IMR-90 (cell line): ENCODE data around the gene AKIP1. TPM values are rescaled to one million over a fixed set of nuclear protein-coding genes. Genes with fewer than 3 reads are reported as not detected.

ENCODE experiments used
- ATAC-seq: fragments of 200-7000 bp; cut with Tn5 transposase; 2 replicates; pipeline ENCODE4 v1.9.1; 2020; ENCODE audit warnings: low read depth, mild to moderate bottlenecking, moderate library complexity
- BruUV-seq: library from RNA; stranded (reverse); fragments of 400-500 nt; replicated peaks from 2 replicates; lab custom pipeline; 2021; lab: Mats Ljungman, UMichigan
- CTCF ChIA-PET: fragments of 300-600 bp; formaldehyde crosslinking; extraction: SDS; loops from one replicate; lab custom pipeline; 2021; ENCODE audit warnings: antibody characterized with exemption; lab: Yijun Ruan, JAX
- POLR2A ChIA-PET: fragments of 300-600 bp; sonication (Branson Sonifier 250); formaldehyde crosslinking; loops from one replicate; lab custom pipeline; 2022; ENCODE audit warnings: antibody characterized with exemption; ENCODE audit not compliant: unreplicated experiment; lab: Charles Lee
- DNase-seq: peaks from one replicate; pipeline ENCODE4 v3.0.0; 2013
- H2AFZ ChIP-seq: replicated peaks from 2 replicates; pipeline ENCODE3; 2013; ENCODE audit warnings: low read length, mild to moderate bottlenecking; ENCODE audit not compliant: poor library complexity
- H2AK5ac ChIP-seq: 2 replicates; pipeline ENCODE4 v1.6.1; 2013; ENCODE audit warnings: low read depth, low read length, inconsistent platforms
- H2AK9ac ChIP-seq: replicated peaks from 2 replicates; pipeline ENCODE3; 2013; ENCODE audit warnings: mild to moderate bottlenecking, low read depth, low read length, moderate library complexity; ENCODE audit not compliant: poor library complexity
- H2BK120ac ChIP-seq: 2 replicates; pipeline ENCODE4 v1.6.1; 2013; ENCODE audit warnings: low read depth, low read length, inconsistent platforms
- H2BK15ac ChIP-seq: 3 replicates; pipeline ENCODE4 v1.6.1; 2013; ENCODE audit warnings: low read depth, low read length, inconsistent platforms
- H2BK20ac ChIP-seq: 2 replicates; pipeline ENCODE4 v1.6.1; 2013; ENCODE audit warnings: low read depth, mild to moderate bottlenecking, inconsistent platforms, low read length, moderate library complexity
- H2BK5ac ChIP-seq: 2 replicates; pipeline ENCODE4 v1.6.1; 2013; ENCODE audit warnings: mild to moderate bottlenecking, low read depth, low read length, inconsistent platforms; ENCODE audit not compliant: poor library complexity, severe bottlenecking
- H3K14ac ChIP-seq: replicated peaks from 2 replicates; pipeline ENCODE4 v1.6.1; 2013; ENCODE audit warnings: low read depth, low read length, inconsistent platforms
- H3K18ac ChIP-seq: 2 replicates; pipeline ENCODE4 v1.6.1; 2013; ENCODE audit warnings: low read depth, low read length, control low read depth
- H3K23ac ChIP-seq: 2 replicates; pipeline ENCODE4 v1.6.1; 2013; ENCODE audit warnings: low read depth, low read length, inconsistent platforms
- H3K27ac ChIP-seq: 2 replicates; pipeline ENCODE4 v1.5.1; 2013; ENCODE audit warnings: mild to moderate bottlenecking, control low read depth, low read length; ENCODE audit not compliant: insufficient read depth
- H3K27me3 ChIP-seq: 2 replicates; pipeline ENCODE4 v1.6.1; 2013; ENCODE audit warnings: low read length; ENCODE audit not compliant: control insufficient read depth, insufficient read depth
- H3K36me3 ChIP-seq: 2 replicates; pipeline ENCODE4 v1.6.1; 2013; ENCODE audit warnings: low read length, mixed read lengths; ENCODE audit not compliant: control insufficient read depth, insufficient read depth
- H3K4ac ChIP-seq: 2 replicates; pipeline ENCODE4 v1.6.1; 2013; ENCODE audit warnings: low read depth, low read length, inconsistent platforms
- H3K4me1 ChIP-seq: 2 replicates; pipeline ENCODE4 v1.6.1; 2013; ENCODE audit warnings: low read length, mixed read lengths; ENCODE audit not compliant: control insufficient read depth, insufficient read depth
- H3K4me2 ChIP-seq: 2 replicates; pipeline ENCODE4 v1.6.1; 2013; ENCODE audit warnings: low read depth, mild to moderate bottlenecking, control low read depth, low read length, moderate library complexity
- H3K4me3 ChIP-seq: 2 replicates; pipeline ENCODE4 v1.5.1; 2013; ENCODE audit warnings: low read depth, mild to moderate bottlenecking, control low read depth, low read length, moderate library complexity; ENCODE audit not compliant: insufficient read depth
- H3K56ac ChIP-seq: 2 replicates; pipeline ENCODE4 v1.6.1; 2013; ENCODE audit warnings: low read length, inconsistent platforms; ENCODE audit not compliant: insufficient read depth; ENCODE audit errors: extremely low read depth
- H3K79me1 ChIP-seq, 2 experiments: 2 replicates each; pipeline ENCODE4 v1.6.1; 2013; ENCODE audit warnings: low read length in 2 of 2, inconsistent platforms in 1 of 2, low read depth in 1 of 2
- H3K9ac ChIP-seq: 2 replicates; pipeline ENCODE4 v1.6.1; 2013; ENCODE audit warnings: low read depth, low read length, control low read depth
- H3K9me1 ChIP-seq: 2 replicates; pipeline ENCODE4 v1.6.1; 2013; ENCODE audit warnings: low read length, inconsistent platforms; ENCODE audit not compliant: insufficient read depth
- H3K9me3 ChIP-seq: 2 replicates; pipeline ENCODE4 v1.6.1; 2013; ENCODE audit warnings: low read length; ENCODE audit not compliant: control insufficient read depth, insufficient read depth
- H4K20me1 ChIP-seq: 2 replicates; pipeline ENCODE4 v1.6.1; 2013; ENCODE audit warnings: low read length, inconsistent platforms; ENCODE audit not compliant: insufficient read depth
- H4K5ac ChIP-seq: 2 replicates; pipeline ENCODE4 v1.6.1; 2013; ENCODE audit warnings: mild to moderate bottlenecking, low read depth, low read length, control low read depth
- H4K8ac ChIP-seq, 2 experiments: 2 replicates each; pipeline ENCODE4 v1.6.1; 2013; ENCODE audit warnings: low read depth in 2 of 2, low read length in 2 of 2, control low read depth in 1 of 2, inconsistent platforms in 1 of 2
- H4K91ac ChIP-seq: 2 replicates; pipeline ENCODE4 v1.6.1; 2013; ENCODE audit warnings: low read depth, low read length, inconsistent platforms; ENCODE audit not compliant: insufficient read depth
- BHLHE40 ChIP-seq: fragments of 150-350 bp; IDR thresholded peaks from 2 replicates; pipeline ENCODE4 v1.6.1; 2016; ENCODE audit warnings: mild to moderate bottlenecking, low read depth, low read length
- CEBPB ChIP-seq: IDR thresholded peaks from 2 replicates; pipeline ENCODE4 v1.6.1; 2012; ENCODE audit warnings: low read depth, low read length, improper control_type of control experiment
- CTCF ChIP-seq: conservative IDR thresholded peaks from 2 replicates; pipeline ENCODE4 v1.5.1; 2012; ENCODE audit warnings: mild to moderate bottlenecking, low read depth, low read length, improper control_type of control experiment
- FOS ChIP-seq: fragments of 150-350 bp; IDR thresholded peaks from 2 replicates; pipeline ENCODE4 v1.6.1; 2016; ENCODE audit warnings: low read depth, low read length
- MXI1 ChIP-seq: IDR thresholded peaks from 2 replicates; pipeline ENCODE4 v1.6.1; 2012; ENCODE audit warnings: low read depth, mild to moderate bottlenecking, low read length, moderate library complexity, borderline replicate concordance
- POLR2A ChIP-seq: IDR thresholded peaks from 2 replicates; pipeline ENCODE4 v1.6.1; 2012; ENCODE audit warnings: mild to moderate bottlenecking, low read depth, low read length
- RAD21 ChIP-seq: IDR thresholded peaks from 2 replicates; pipeline ENCODE4 v1.6.1; 2012; ENCODE audit warnings: low read length, improper control_type of control experiment
- RCOR1 ChIP-seq: IDR thresholded peaks from 2 replicates; pipeline ENCODE4 v1.6.1; 2012; ENCODE audit warnings: mild to moderate bottlenecking, low read length, improper control_type of control experiment; ENCODE audit not compliant: insufficient replicate concordance
- RFX5 ChIP-seq: IDR thresholded peaks from 2 replicates; pipeline ENCODE4 v1.8.0; 2012; ENCODE audit warnings: low read depth, mild to moderate bottlenecking, low read length, moderate library complexity
- USF2 ChIP-seq: fragments of 150-350 bp; IDR thresholded peaks from 2 replicates; pipeline ENCODE4 v1.6.1; 2017; ENCODE audit warnings: mild to moderate bottlenecking, antibody characterized with exemption, low read length, low read depth
- dilution Hi-C: fragments of 300-500 bp; cut with HindIII; formaldehyde crosslinking; loops from one replicate; pipeline ENCODE4 v1.14.3; 2018; ENCODE audit warnings: low sequenced_read_pairs; ENCODE audit not compliant: unreplicated experiment
- in situ Hi-C: fragments of 300-500 bp; cut with MboI; formaldehyde crosslinking; loops from 3 replicates; pipeline ENCODE4 v1.14.3; 2019; ENCODE audit warnings: low sequenced_read_pairs, inconsistent platforms, mixed read lengths
- intact Hi-C: fragments of 100-400 bp; cut with micrococcal nuclease; formaldehyde crosslinking; loops from 2 replicates; pipeline ENCODE4 v1.10.0; 2022
- polyA plus RNA-seq, 3 experiments: library from polyadenylated mRNA; depleted of rRNA; stranded (reverse); fragments of >200 nt; gene quantifications; 2 replicates each; pipeline ENCODE4 v1.2.3, GENCODE V29; 2012; ENCODE audit warnings: low replicate concordance in 1 of 3
- total RNA-seq: library from RNA; depleted of rRNA; stranded (reverse); fragments of >200 nt; gene quantifications from 2 replicates; pipeline ENCODE4 v1.2.3, GENCODE V29; 2012

Gene AKIP1
- total and polyA plus RNA-seq, 2 of the 4 experiments (the other 2 are of a cell fraction): 33.9 to 36.0 TPM

- Histone ChIP-seq H2AK9ac (no peak overlapping the region), H3K9me3 (no peaks in the 10 kb centered on the region), H2BK15ac (no peak overlapping the region), H3K4ac (no peak overlapping the region; the same call in 1 of the 2 replicates), H2BK120ac (peak overlapping the region; percentile 24; the same call in 1 of the 2 replicates), H2AK5ac (peak overlapping the region; percentile 22; the same call in 1 of the 2 replicates), H3K4me1 (peaks cover 19% of the 10 kb centered on the region), H2BK5ac (peak overlapping the region; percentile 36), H2BK20ac (no peak overlapping the region), H4K8ac (peak overlapping the region in 1 of 2 experiments; percentile 53; a peak in 1 of 4 replicates), H3K56ac (no peak overlapping the region), H3K27ac (no peak overlapping the region), H4K5ac (peak overlapping the region; percentile 90; the same call in 1 of the 2 replicates), H3K79me1 (peaks cover 27 to 73% of the 10 kb centered on the region in 2 experiments), H2AFZ (no peak overlapping the region), H3K27me3 (no peaks in the 10 kb centered on the region), H4K91ac (no peak overlapping the region), H3K9me1 (peaks cover 19% of the 10 kb centered on the region), H4K20me1 (peaks cover 36% of the 10 kb centered on the region; the same call in 1 of the 2 replicates), H3K9ac (no peak overlapping the region), H3K4me3 (no peak overlapping the region), H3K18ac (peak overlapping the region; percentile 72; the same call in 1 of the 2 replicates), H3K14ac (peak overlapping the region; percentile 42; the same call in 1 of the 2 replicates), H3K36me3 (no peaks in the 10 kb centered on the region), H3K23ac (peak overlapping the region; percentile 75), H3K4me2 (peak overlapping the region; percentile 40; the same call in 1 of the 2 replicates)
- in situ Hi-C loops: no loop called here
- ATAC-seq: no peak
- ChIA-PET CTCF (no interaction called here), POLR2A (no interaction called here)
- intact Hi-C loops: loop anchor here (2.0 kb wide), 1 partner anchor 25 kb away; no protein-coding TSS in a partner anchor
- dilution Hi-C loops: no loop called here
- DNase-seq: no peak
- BruUV-seq: no TSS peak
- TF ChIP-seq FOS (no peak), POLR2A (no peak), RAD21 (no peak), RFX5 (no peak), MXI1 (no peak), CTCF (no peak), RCOR1 (no peak), USF2 (no peak), CEBPB (no peak), BHLHE40 (no peak)
These were observed 45.7 kb upstream of the AKIP1 start for GRCh38 chr11:8865304-8865703.
